GM21825 (cell line): ENCODE data around the gene TBC1D23.
"Not testable (repeated sequence)": the region's sequence is repeated elsewhere in the genome, so short reads cannot be mapped to it uniquely, and the experiment has no call there.

ENCODE experiments used
- ATAC-seq: cut with Tn5 transposase; IDR thresholded peaks from one replicate; pipeline ENCODE4 v1.9.1; 2021; ENCODE audit warnings: mild to moderate bottlenecking, moderate library complexity; ENCODE audit not compliant: unreplicated experiment

The TBC1D23 gene

DNA sequence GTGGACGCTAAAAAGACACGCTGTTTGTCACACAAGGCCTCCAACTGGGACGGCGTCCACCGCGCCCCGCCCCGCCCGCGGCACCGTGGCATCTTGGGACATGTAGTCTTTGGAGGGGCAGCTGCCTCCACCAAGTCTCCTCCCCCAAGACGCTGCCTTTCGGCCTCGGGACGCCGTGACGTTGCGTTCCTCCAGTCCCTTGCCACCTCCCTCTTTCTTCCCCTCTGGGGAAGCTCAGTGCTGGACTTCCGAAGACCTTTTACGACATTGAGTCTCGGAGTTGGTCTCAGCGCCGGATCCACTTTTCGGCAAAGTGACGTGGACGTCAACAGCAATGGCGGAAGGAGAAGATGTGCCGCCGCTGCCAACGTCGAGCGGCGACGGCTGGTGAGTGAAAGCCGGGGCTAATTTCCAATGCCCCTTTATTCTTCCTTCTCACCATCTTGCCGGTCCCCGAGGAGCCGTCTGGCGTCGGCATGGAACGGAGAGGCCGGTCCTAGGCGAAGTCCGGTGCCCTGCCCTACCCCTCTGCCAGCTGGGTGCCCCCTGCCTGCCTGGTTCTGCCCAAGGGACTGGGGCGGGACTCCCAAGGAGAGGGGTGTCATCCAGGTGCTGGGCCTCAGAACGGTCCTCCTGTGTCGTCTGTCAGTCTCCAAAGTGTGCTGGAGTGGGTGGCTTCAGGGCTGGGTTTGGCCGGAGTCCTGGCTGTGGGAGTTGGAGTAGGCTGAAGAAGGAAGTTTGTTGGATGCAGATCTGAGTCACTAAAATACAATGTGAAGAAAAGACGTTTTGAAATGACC, at the start of gene TBC1D23:
Gene TBC1D23, plus strand, starts transcription at position 308 of the 800 bp plus-strand sequence. Its CDS starts 27 bp downstream, at position 335.
- peak; percentile 100 for ATAC-seq

GRCh38 chr3:100213891-100214573, 46.8 kb upstream of the TBC1D23 start:
- ATAC-seq, result no peak

DNA sequence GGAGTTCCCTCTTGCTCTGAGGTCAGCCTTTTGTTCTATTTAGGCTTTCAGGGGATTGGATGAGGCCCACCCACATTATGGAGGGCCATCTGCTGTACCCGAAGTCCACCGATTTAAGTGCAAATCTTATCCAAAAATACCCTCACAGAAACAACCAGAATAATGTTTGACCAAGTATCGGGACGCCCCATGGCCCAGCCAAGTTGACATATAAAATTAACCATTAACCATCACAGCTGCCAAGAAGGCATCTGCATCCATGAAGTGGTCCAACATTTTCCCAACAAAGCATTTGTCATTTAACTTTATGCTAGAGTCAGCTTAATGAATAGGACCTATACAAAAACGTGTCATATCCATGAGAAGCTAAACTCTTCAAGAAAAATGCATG, 46.2 kb upstream of the TBC1D23 start:
- ATAC-seq, result no peak

DNA sequence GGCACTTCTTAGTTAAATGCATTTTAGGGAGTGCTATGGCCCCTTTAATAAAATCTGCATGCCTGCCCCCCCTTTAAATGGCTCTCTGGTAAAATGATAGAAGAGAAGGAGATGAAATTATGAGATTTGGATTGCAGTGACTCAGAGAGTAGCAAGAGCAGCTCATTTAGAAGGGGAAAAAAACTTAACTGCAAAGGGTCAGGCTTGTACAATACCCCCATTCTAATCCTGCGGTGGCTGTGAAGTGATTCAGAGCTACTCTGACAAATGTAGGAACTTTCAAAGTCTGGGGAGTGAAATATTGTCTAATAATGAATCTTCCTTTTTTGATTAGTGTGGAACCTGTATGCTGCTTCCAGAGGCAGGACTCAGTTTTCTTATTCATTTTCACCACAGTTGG, 44.1 kb upstream of the TBC1D23 start:
- no peak for ATAC-seq

DNA sequence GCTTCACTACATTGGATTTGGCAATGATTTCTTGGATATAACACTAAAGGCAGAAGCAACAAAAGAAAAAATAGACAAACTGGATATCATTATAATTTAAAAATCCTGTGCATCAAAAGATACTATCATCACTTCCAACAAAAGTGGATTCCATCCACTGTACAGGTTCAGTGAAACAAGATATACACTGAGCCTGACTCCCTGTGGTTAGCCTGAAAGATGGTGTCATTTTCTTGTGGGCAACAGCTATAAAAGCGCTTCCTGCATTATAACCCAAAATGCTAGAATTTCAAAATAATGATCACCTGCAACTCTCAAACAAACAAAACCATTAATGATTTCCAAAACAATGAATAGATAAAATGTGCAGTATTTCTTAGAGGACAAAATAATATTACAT, 39.6 kb upstream of the TBC1D23 start:
- no peak for ATAC-seq

DNA sequence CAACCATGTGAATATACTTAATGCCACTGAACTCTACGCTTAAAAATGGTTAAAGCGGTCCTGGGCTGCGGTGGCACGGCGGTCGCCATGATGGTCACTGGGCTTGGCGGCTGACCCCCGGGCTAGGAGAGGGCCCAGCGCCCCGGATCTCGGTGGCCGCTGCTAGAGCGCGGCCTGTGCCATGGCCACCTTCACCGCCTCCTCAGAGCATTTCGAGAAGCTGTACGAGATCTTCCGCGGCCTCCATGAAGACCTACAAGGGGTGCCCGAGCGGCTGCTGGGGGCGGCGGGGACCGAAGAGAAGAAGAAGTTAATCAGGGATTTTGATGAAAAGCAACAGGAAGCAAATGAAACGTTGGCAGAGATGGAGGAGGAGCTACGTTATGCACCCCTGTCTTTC, 35.6 kb upstream of the TBC1D23 start:
- ATAC-seq, result no peak

- ATAC-seq, result no peak
Measured at GRCh38 chr3:100225883-100226282, 34.9 kb upstream of the TBC1D23 start.

DNA sequence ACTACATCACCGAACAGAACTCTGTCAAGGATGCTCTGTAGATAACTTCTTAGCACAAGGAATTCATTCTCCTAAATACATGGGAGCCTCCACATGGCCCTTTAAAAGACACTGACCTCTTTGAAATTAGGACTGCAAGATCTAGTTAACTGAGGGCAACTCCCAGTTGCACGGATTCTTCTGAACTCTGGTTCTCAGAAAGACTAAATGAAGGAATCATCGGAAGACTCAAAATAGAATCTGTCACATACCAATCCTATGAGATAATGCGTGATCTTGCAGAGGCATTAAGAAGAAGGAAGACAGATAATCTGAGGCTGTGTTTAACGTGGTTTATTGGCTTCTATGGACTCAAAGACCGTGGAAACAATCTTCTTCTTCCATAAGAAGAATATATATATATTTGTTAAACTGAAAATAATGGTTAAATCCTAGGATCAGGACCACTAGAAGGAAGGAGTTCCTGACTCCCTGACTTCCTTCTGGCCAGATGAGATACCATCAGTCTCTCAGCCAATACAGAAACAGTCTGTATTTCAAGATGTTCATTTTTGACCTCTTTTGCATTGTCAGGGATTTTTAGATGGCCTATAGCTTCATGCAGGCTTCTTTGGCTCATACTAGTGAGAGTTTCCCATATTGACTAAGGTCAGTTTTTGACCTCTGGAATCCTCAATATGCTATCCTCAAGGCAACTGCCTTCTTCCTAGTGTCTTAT, 33.9 kb upstream of the TBC1D23 start:
- ATAC-seq, result no peak

DNA sequence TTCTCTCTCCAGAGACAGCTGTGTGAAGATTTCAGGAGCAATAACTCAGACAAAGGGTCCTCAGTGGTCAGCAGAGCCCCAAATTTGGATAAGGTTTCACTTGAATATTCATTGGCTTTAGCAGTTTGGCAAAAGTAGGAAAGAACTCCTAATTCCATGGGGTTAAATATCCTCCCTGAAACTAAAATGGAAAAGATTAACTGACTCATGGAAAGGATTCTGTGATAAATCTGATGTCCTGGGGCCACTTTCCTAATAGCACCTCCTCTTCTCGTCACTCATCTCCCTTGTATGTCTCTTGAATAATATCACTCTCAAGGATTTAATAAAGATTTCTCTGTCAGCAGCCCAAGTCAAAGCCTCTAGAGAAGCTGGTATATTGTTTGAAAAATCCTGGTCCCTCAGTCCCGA, 33.3 kb upstream of the TBC1D23 start:
- ATAC-seq, result no peak

DNA sequence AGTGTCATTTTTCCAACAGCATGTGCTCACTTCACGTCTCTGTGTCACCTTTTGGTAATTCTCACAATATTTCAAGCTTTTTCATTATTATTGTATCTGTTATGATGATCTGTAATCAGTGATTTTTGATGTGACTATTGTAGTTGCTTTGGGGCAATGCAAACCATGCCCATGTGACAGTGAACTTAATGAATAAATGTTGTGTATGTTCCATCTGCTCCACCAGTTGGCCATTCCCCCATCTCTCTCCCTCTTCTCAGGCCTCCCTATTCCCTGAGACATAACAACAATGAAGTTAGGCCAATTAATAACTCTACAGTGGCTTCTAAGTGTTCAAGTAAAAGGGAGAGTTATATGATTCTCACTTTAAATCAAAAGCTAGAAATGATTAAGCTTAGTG, 32.5 kb upstream of the TBC1D23 start:
- no peak for ATAC-seq

DNA sequence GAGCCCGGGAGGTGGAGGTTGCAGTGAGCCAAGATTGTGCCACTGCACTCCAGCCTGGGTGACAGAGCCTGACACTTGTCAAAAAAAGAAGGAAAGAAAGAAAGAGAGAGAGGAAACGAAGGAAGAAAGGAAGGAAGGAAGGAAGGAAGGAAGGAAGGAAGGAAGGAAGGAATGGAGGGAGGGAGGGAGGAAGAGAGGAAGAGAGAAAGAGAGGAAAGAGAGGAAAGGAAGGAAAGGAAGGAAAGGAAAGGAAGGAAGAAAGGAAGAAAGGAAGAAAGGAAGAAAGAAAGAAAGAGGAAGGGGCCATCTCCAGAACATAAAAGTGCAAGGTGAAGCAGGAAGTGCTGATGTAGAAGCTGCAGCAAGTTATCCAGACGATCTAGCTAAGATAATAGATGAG, 31.6 kb upstream of the TBC1D23 start:
- ATAC-seq, result not testable (repeated sequence)

DNA sequence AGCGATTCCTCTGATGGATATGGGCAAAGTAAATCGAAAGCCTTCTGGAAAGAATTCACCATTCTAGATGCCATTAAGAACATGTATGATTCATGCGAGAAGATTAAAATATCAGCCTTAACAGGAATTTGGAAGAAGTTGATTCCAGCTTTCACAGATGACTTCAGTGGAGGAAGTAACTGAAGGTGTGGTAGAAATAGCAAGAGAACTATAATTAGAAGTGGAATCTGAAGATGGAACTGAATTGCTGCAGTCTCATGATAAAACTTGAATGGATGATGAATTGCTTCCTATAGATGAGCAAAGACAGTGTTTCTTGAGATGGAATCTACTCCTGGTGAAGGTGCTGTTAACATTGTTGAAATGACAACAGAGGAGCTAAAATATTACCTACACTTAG, 30.1 kb upstream of the TBC1D23 start:
- ATAC-seq, result no peak

GRCh38 chr3:100231668-100232067, 29.1 kb upstream of the TBC1D23 start:
- no peak for ATAC-seq

DNA sequence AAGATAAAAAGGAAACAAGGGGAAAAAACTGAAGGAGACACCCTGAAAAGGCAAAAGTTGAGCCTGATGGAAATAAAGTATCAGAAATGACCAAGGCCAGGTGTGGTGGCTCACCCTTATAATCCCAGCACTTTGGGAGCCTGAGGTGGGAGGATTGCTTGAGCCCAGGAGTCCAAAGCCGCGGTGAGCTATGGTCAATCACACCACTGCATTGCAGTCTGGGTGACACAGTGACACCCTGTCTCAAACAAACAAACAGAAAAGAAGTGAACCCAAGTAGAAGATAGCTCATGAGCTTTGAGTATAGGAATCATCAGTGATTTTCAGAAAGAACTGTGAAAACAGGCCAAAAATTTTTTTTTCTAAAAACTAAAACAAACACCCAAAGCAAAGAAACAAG, 26.4 kb upstream of the TBC1D23 start:
- ATAC-seq, result no peak

DNA sequence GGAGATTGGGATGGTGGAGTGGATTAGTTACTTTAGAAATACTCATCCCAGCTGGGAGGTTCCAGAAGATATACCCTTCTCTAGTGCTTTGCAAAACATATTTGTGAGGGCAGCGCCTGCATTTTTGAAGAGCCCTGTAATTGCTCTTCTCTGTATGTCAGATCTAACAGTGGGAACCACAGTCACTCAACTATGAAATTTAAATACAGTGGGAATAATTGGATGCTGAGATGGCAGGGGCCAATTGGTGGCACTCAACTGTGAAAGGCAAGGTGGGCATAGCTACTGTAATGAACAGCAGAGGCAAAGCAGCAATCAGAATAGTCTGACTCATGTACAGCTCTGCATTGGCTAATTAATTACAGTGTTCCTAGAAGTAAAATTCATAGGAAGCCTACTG, 22.2 kb upstream of the TBC1D23 start:
- ATAC-seq, result no peak

GRCh38 chr3:100242471-100242870, 18.3 kb upstream of the TBC1D23 start:
- ATAC-seq, result not testable (repeated sequence)

DNA sequence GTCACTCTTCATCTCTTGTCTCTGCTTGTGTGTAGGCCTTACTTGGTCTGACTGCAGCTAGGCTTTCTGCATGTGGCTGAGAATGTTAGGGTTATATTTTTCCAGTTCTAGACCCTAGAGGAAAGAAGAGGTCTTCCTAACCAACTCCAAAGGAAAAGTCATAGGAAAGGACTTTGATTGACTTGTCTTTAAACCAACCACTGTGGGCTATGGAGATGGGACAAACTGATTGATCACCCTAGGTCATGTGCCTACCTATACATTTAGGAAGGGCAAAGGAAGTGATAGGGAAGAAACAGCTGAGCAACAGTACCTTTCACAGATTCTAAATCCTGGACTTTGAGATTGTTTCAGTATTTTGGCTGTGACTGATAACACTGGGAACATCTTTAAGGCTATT, 16.5 kb upstream of the TBC1D23 start:
- ATAC-seq, result no peak

DNA sequence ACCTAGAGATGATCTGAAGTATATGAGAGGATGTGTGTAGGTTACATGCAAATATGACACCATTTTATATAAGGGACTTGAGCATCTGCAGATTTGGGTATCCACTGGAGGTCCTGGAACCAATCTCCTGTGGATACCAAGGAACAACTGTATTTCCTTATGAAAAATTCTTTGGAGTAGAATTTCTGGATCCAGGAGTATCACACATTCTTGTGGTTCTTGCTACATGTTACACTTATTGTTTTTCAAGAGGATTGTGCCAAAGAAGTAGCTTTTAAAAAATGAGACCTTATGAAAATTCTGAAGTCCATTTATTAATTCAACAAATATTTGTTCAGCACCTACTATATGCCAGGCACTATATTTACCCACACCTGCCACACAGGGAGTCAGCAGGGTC, 15.7 kb upstream of the TBC1D23 start:
- ATAC-seq, result no peak

- no peak for ATAC-seq
Measured at GRCh38 chr3:100245927-100246326, 14.9 kb upstream of the TBC1D23 start.

GRCh38 chr3:100246999-100247398, 13.8 kb upstream of the TBC1D23 start:
- ATAC-seq, result no peak

DNA sequence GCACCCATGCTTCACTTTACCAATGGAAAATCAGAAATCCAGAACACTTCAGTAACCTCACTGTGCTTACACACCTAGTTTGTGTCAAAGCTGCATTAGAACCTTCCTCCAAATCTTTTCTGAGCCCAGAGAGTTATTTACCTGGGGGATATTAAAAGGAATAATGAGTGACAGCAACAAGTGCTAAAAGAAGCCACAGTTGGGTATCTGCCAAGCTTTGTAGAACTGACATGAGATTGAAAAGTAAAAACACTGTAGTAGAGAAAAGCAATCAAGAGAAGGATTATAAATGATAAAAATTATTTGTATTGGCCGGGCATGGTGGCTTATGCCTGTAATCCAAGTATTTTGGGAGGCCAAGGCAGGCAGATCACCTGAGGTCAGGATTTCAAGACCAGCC, 8.8 kb upstream of the TBC1D23 start:
- no peak for ATAC-seq
